ENCODE measurements around the gene EBF4.

- TF ChIP-seq CTCF (IDR thresholded peaks at IDR 0.05): no peak
- no peak for TF ChIP-seq POLR2A (IDR thresholded peaks at IDR 0.05)
These were observed 117.1 kb downstream of the EBF4 start for GRCh38 chr20:2809690-2810089.
